Activated CD8-positive, alpha-beta memory T cell treated with anti-CD3 and anti-CD28 coated beads for 48 hours (primary cell): ENCODE data around the gene MAP3K20.
"Not testable (repeated sequence)": the region's sequence is repeated elsewhere in the genome, so short reads cannot be mapped to it uniquely, and the experiment has no call there.

Experiments used
- DNase-seq, 3 experiments: peaks; one replicate each; pipeline ENCODE4 v3.0.0-alpha.2; 2020; ENCODE audit warnings: low read depth in 2 of 3, low spot score in 2 of 3

The MAP3K20 gene

DNA sequence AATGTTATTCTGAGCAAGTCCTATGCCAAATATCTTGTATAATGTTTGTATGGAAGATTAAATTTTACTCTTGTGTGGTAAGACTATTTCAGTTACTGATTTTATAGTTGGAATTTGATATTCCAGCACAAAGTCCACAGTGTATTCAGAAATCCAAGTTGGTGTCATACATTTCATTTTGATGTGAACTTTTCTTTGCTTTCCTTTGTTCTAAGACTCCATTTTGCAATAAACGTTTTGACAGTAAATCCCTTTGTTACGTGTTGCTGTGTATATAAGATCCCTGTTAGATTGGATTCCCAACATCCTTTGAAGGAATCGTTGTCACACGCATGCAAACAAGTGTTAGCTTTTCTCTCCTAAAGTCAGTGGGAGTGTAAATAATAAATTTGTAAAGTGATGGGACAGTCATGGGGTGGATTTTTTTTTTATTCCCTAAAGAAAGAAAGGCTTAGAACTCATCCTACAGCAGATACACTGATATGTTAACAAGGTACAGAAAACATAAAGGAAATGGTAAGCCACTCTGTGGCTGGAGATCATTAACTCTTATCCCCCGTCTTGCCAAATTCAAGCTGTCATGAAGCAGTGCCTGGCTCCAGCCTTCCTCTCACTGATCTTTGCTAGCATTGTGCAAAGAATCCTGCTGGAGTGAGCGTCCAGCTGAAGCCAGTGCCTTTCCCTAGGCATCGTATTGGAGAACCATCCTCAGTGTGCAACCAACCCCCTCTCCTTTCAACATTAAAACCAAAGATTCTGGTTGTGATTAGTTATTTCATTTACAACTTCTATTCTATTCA is 151.5 kb downstream of the MAP3K20 start:
- no peak for DNase-seq

DNA sequence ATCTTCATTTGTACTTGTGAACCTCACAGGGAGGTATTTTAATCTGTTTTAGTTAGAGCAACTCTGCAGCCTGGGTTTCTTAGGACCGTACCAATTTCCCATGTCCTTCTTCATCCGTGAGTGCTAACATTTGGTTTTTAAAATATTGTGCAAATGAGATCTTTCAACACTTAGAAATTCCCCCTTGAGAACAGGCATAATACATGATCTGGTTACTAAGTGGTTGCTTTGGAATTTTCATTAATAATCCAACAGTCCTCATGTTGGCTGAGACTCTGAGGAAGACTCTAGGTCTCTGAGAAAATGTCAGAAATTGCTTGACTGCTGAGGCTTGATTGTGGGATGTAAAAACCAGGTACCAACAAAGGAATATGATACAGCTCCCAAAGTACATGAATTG is 153.4 kb downstream of the MAP3K20 start:
- DNase-seq = no peak

DNA sequence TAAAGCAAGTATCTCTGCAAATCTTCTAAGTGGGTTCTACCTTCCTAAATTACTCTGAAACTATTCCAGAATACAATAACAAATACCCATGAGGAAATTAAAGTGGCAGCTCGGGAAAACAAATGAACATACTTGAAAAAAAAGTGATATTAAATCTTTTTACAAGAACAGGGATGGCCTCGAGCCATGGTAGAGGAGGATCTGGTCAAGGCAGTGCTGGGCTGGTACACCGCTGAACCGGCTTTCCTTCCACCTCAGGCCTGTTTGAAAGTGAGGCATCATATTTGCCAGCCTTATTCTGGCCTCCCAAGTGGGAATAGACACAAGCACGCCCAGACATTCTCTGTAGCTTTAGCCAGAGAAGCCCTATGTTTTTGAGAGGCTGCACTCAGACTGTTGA is 154.5 kb downstream of the MAP3K20 start:
- no peak for DNase-seq

GRCh38 chr2:173231042-173231441 is 155.4 kb downstream of the MAP3K20 start:
- no peak for DNase-seq

- DNase-seq = no peak
Measured at GRCh38 chr2:173231465-173231864, 155.8 kb downstream of the MAP3K20 start.

DNA sequence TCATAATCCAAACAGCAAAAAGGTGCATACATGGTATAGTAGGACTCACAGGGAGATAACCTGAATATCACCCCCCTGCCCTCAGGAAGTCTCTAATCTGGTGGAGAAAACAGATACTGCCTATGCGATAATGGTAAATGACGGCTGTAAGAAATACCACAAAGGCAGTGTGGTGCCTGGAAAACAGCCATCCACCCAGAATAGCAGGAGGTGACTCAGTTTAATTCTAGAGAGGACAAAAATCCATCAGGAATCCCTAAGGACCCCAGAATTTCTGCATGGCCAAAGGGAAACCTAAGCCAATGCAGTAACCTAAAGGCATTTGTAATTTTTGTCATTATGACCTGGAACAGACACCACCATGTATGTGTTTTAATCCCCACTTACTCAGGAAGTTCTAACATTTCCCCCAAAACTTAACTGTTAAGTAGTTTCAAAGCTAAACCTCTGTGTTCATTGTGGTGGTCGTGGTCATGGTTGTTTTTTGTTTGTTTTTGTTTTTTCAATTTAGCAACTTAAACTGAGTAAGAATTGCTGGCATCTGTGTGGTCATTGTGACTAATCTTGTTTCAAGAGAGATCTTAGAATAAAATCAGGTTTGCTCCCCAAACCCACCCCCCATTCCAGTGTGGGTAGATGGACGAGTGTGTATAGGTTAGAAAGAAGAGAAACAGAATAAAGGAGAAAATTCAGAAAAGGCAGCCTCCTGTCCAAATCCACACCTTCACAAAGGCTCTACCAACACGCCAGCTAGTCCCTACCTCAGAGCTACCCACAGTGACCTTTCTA is 157.5 kb downstream of the MAP3K20 start:
- DNase-seq = no peak

DNA sequence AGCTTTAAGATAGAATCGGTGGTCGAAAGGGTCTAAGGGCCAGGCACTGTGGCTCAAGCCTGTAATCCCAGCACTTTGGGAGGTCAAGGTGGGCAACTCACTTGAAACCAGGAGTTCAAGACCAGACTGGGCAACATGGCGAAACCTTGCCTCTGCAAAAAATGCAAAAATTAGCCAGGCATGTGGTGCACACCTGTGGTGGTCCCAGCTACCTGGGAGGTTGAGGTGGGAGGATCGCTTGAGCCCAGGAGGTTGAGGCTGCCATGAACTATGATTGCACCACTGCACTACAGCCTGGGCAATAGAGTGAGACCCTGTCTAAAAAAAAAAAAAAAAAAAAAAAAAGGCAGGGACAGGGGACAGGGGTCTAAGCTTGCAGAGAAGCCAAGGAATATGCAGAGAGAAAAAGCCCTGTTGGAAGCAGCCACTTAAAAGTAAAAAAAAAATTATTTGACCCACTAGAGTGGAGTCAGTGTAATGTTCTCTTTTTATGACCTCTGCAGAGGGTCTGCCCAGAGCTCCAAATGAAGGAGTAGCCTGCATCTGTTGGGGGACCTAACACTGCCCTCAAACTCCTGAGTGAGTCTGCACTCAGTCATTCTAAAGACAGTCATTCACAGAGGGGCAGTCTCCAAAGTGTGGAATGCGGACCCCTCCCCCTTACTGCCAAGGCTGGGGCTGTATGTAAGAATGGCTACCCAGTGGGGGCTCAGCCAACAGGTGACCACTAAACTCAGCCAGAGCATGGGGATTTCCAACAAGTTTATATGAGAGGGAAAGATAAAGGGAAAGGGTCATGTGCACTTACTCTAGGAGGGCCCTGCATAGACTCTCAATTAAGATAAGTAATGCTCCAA is 160.5 kb downstream of the MAP3K20 start:
- DNase-seq = no peak

DNA sequence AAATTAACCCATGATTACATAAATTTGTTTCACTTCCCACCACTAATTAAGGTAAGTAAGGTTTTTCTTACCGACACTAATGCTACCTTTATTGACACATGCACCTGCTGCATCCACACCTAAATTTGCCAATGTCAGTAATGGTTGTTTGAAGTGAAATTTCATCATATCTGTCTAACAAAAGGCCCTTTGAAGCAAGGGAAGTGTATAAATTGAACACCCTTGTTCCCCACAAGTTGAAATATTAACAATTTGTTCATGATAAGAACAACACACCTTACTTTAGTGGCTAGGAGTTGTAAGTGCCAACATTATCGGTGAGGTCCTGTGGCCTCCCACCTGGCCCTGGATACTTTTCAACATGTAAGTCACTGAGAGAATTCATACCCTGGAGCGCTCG is 162.7 kb downstream of the MAP3K20 start:
- no peak for DNase-seq

DNA sequence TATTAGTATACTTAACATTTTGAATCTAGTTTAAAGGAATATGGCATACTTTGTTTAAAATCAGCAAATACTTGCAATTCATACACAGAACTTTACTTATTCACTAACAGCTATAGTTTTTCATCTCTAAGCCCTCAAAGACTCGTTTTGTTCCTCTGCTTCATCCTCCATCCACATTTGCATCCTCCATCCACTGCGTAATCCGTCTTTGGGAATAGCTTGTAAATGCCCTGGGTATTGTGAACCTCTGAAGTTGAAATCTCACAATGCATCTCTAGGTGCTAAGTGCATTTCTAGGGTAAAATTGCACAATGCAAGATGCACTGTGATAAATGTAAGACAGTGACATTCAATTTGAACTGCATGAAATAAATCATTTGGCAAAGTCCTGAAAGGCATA is 163.2 kb downstream of the MAP3K20 start:
- DNase-seq = no peak

DNA sequence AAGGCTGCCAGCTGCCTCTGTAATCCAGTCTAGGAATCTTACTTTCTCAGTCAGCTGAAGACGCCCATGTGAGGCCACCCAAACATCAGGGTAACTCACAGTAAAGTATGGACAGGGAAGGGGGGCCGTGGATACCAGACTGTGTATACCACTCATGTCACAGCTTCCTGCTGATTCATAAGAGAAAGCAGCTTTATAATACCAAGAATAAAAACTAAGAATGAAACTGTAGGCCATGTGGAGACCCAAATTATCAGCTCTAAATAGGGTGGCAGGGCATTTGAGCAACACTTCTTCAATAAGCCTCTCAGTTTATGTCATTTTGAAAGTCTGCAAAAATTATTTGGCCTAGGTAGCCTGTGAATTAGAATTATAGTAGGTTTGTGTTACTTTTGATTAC is 164.0 kb downstream of the MAP3K20 start:
- peak in 1 of 3 experiments; percentile 7 for DNase-seq

DNA sequence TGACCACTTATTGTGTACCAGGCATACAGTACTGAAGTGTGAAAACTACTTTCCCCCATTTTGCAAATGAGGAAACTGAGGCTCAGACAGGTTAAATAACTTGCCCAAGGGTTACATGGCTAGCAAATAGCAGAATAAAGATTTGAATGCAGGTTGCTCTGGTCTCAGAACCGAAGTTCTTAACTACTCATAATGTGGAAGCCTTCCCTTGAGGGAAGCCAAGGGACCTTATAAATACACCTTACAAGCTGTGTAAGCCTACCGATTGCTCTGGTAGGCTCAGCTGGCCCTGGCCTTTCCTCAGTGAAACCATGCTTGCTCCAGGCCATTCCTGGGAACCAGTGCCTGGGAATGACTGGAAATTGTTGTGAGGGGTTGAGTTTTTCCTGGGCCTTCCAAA is 164.4 kb downstream of the MAP3K20 start:
- DNase-seq = no peak

- DNase-seq = no peak
Measured at GRCh38 chr2:173241643-173242042, 166.0 kb downstream of the MAP3K20 start.

DNA sequence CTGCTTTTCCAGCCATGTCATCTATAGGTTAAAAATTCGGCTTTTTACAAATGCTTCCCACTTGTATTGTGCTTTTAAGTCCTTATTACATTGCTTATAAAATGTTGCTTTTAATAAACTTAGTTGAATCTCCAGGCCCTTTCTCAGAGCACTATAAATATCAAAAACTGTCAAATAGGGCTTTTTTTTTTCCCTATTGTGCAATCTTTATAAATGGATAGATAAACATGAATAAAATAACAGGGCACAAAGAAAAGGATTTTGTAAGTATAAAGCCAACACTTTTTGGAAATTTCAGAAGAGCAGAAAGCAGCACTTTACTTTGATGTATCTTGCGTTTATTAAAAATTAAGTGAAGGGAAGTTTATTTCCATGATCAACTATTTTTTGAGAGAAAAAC is 171.5 kb downstream of the MAP3K20 start:
- DNase-seq = no peak

DNA sequence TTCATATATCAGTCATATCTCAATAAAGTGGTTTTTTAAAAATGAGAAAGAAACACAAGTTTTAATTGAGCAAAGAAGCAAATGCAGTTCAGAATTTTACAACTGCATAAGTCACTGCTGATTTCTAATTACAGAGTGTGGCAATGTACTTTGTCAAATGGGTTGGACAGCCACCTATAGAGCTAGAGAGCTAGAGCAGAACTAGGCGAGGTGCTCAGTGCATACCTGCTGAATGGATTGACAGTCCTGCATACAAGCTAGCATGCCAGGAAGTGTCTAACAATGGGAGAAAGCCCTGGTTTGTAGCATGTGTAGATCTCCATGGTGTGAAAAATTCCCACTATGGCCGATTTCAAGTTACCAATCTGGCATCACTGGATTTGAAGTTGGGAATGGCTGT is 172.7 kb downstream of the MAP3K20 start:
- DNase-seq = no peak

DNA sequence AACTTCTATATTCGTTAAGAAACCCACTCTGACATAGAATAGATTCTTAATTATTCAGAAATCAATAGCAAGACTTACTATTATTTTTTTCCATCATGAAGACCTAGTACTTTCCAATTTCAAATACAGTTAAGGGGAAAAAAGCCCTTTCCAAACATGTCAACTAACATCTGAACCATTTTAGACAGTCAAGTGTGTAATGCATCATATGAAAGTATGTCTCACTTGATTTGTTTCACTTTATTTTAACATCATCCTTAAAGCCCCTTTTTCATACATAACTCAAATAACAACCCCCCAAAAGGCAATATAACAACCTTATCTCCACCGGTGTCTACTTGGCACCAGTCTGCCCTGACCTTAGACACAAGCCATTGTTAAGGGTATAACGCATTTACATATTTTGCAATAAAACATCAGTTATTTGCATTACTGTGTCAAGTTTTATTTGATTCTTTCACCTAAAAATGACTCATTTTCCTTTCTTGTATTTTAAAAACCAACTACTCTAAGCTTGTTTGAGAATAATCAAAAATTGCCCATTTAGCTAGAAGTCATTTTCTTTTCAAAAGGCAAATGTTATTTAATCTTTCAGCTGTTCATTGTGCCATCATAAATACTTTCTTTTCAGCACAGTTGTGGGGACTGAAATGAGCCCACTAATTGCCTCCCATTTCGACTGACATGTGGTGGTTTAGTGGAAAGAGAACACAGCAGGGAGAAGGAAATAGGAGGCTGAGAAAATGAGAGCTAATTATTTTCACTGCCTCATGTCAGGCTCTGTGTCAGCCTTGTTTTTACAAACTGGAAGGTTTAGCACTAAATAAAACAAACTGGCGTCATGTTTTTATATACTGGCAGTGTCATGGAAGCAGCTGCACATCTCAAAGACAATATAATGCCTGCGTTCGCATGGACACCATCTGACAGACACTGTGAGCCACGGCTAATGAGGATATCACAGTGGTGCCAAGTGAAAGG is 174.3 kb downstream of the MAP3K20 start:
- no peak for DNase-seq

GRCh38 chr2:173251225-173251624 is 175.6 kb downstream of the MAP3K20 start:
- no peak for DNase-seq

DNA sequence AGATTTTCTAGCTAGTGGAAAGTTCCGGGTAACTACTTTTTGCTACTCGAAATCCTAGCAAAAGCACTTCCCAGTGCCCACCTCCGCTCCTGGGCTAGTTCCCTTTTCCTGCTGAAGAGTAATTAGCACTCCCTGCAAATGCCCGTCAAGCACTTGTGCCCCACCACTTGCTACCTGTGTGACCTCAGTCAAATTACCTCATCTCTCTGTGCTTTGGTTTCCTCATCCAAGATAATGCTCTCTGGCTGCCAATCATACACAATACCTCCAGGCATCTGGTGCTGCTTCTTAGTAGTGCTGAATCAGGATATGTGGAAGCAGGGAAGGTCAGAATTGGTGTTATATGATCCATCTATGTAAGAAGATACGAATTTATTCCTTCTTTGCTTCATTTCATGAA is 176.9 kb downstream of the MAP3K20 start:
- DNase-seq = no peak

GRCh38 chr2:173254659-173255058 is 179.0 kb downstream of the MAP3K20 start:
- no peak for DNase-seq

DNA sequence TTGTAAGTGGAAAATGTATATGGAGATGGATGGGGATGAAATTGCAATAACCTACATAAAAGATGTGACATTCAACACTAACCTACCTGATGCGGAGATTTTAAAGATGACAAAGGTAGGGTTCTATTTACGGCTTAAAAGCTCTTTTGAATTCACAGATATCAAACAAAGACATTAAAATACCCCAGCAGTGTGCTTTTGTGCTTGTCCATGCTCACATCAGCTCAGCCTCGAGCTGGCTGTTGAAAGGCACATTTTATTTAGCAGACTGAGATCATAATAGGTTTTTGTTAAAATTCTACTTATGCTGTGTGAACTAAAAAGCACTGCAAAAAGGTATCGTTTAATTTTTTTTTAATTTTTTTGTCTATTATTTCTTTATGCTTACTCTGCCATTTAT is 183.1 kb downstream of the MAP3K20 start:
- no peak for DNase-seq

GRCh38 chr2:173262356-173262755 is 186.7 kb downstream of the MAP3K20 start:
- DNase-seq = not testable (repeated sequence)
